ENCODE data around the gene GALNT16.

The GALNT16 gene

DNA sequence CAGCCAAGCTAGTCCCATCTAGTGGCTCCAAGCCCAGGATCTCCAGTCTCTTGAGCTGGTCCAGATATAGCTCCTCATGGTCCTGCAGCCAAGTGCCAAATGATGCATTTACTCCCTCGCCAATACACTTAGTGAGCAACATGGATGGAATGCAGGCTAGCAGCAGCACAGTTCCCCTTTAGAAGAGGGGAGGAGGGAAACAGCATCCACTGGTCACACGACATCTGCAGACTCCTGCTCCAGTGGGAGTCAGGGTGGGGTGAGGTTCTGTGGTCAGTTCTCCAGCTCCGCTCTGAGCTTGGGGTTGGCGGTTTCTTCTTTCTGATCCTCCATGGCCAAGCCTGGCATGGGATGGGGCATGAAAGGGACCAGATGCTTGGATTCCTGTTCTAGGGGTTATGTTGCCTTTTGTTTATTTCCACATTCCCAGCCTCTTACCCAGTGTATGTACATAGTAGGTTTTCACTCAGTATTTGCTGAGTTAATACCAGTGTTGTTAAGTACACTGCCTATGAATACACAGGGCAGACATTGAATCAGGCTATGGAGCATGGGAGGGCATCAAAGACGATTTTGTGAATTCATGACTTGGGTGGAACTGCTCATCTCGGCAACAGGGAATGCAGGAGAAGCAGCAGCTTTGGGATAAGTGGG lies 57.3 kb downstream of the GALNT16 start:
- DNase-seq: no peak

- DNase-seq: no peak
Measured at GRCh38 chr14:69317780-69318179, 57.8 kb downstream of the GALNT16 start.

DNA sequence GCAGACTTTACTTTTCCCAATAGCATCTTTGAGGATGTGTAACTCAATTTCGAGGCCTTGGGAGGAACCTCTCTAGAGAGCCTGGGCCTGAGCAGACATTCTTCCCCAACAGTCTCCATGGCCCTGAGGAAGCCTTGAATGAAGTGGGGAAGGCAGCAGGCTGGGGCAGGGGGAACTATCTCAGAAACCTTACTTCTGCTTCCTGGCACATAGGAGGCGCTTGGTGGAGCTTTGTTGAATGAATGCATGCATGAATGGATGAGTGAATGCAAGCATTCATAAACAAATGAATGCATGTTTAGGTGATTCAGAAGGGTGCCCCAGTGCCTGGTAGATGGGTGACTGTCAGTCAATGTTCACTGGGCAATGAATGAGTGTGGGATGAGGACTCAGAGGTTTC lies 58.3 kb downstream of the GALNT16 start:
- DNase-seq: no peak

- no peak for DNase-seq
Measured at GRCh38 chr14:69318901-69319475, 59.0 kb downstream of the GALNT16 start.

GRCh38 chr14:69319911-69320310 lies 60.0 kb downstream of the GALNT16 start:
- no peak for DNase-seq

- no peak for DNase-seq
Measured at GRCh38 chr14:69320581-69321365, 60.8 kb downstream of the GALNT16 start.

DNA sequence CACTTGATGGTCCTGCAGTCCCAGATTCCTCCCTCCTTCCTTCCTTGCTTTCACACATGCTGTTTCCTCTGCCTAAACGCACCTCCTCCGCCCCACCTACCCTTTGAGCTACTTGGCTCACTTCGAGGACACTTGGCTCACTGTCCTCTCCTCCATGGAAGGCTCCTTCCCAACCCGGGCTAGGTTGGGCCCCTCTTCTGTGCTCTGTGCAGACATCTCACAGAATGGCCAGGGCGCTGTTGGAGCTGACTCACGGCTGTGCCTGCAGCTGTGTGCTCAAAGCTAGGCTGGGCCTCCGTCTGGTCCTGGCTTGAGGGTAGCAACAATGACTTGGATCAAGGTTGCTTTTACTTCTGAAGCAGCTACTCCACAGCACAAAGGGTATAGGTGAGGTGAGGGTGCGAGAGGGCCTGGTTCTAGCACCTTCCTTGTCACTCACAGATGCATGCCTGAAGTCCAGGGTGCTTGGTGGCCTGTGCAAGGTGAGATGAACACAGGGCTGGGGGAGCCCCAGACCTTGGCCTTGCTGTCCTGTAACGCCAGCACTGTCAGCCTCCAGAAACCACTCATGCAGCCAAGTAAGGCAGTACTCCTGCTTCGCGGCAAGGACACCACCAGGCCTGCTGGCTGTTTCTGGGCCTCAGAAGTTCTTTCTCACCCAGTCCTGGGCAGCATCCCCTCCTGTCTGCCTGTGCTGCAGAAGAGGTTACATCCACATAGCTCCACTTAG lies 61.8 kb downstream of the GALNT16 start:
- DNase-seq: no peak

DNA sequence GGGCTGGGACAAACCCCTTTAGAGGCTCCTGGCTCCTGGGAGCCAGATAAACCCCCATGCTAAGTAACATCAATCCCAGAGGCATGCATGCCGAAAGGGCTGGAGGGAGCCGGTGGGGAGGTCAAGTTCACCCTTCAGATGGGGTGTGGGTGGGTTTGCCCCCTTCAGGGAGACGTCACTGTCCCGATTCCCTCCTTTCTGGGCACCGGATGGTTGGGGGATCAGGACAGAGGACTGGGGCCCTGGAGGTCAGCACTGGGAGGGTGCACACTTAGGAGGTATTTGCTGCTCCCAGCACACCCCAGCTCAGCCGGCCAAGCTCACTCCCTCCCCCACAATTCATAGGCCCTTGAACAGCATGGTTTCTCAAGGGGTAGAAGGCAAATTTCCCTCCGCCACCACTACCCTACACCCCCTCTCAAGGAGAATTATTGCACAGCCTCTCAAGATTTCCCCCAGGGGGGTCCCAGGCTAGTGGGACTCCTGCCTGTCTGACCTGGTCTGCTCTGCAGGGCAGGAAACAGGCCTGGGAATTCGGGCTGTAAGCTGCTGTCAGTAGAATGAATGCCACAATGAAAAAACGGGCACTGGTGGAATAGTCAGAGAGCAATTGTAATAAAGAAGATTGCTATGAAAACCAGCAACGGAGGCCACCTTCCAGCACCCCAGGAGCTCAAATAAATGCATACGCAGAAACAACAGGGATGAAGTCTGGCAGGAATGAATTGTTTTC lies 63.5 kb downstream of the GALNT16 start:
- no peak for DNase-seq

GRCh38 chr14:69323999-69324282 lies 64.0 kb downstream of the GALNT16 start:
- no peak for DNase-seq

DNA sequence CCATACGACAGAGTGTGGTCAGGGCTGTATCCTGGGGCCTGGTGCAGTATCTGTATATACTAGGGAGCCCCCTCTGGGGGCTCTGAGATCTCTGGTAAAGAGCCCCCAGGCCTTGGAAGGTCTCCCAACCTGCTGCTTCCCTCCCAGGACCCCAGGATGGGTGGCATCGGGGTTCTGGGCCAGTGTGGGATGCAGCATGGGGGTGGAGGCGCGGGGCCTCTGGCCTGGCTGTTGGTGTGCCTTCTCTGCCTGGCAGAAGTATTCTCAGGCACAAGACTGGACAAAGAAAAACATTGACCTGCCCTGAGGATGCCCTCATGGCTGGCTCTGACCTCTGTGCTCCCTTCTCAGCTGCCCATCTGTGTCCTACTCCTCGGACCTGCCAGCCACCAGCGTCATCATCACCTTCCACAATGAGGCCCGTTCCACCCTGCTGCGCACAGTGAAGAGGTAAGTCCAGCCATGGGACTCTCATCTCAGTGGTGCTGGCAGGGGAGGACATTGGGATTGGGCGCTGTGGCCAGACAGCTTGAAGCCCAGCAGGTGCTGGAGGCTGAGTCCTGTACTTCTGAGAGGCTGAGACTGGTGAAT lies 64.5 kb downstream of the GALNT16 start:
- no peak for DNase-seq

DNA sequence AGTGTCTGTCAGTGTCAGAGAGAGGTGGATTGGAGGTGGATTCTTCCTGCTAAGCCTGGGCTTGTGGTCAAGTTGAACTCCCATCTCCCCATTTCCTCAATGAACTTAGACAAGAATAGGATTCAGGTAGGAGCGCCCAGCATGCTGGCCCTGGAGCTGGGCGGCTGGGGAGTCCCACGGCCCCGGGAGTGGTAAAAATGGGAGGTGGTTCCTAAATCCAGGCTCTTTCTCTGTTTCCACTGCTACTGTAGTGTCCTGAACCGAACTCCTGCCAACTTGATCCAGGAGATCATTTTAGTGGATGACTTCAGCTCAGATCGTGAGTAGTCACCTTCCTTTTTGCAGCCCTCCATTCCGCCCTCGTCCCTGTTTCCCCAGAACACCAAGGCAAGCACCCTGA lies 65.1 kb downstream of the GALNT16 start:
- DNase-seq: no peak

- no peak for DNase-seq
Measured at GRCh38 chr14:69325646-69326265, 65.8 kb downstream of the GALNT16 start.

DNA sequence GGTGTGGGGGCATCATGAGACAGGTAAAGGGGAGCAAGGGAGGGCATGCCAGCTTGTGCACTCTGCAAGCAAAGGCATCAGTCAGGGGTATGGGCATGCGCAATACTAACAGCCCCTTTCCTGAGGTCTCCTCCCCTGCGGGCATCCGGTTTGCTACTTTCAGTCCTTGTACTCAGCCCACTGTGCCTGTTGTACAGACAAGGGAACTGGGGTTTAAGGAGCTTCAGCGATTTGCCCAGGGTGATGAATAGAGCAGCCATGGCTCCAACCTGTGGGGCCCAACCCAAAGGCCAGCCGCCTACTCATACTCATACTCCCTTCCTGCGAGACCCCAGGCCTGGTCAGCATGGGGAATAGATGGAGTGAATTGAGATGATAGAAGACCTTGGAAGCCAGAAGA lies 66.7 kb downstream of the GALNT16 start:
- no peak for DNase-seq

- no peak for DNase-seq
Measured at GRCh38 chr14:69327507-69327906, 67.5 kb downstream of the GALNT16 start.

DNA sequence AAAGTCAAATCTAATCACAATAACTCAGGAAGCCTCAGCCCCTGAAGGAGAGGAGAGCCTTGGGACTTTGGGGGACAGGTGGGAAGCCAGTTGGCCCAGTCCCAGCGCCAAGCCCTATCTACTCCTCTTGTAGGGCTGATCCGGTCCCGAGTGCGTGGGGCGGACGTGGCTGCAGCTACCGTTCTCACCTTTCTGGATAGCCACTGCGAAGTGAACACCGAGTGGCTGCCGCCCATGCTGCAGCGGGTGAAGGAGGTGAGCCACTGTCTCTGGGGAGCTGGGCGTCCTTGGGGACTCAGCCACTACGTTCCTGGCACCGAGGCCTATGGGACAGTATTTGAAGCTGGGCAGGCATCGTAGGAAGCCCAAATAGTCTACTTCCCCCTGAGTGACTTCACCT lies 68.4 kb downstream of the GALNT16 start:
- no peak for DNase-seq

- DNase-seq: no peak
Measured at GRCh38 chr14:69328765-69329164, 68.8 kb downstream of the GALNT16 start.

- no peak for DNase-seq
Measured at GRCh38 chr14:69331206-69331605, 71.2 kb downstream of the GALNT16 start.

DNA sequence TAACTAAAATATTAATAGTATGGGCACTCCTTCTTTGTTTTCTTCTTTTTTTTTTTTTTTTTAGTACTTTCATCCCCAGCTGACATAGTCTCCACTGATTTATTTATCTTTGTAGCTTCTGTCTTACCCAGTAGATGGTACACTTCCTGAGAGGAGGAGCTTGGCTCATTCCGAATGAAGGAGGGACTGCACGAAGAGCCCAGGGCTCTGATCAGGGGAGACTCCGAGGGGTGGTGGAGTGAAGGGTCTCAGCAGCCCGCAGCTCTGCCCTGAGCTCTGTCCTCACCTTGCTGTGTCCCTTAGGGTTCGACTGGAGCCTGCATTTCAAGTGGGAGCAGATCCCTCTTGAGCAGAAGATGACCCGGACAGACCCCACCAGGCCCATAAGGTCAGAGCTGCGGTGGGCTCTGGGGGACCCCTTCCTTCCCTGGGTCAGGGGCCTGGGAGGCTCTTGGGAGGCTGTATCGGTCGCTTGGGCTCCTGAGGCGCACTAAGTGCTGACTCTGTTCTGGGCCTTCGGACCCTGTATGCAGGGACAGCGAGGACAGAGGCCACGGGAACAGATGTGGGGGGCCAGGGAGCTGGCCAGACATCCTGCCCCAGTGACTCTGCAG lies 72.9 kb downstream of the GALNT16 start:
- no peak for DNase-seq

GRCh38 chr14:69333791-69334337 lies 73.9 kb downstream of the GALNT16 start:
- DNase-seq: no peak

DNA sequence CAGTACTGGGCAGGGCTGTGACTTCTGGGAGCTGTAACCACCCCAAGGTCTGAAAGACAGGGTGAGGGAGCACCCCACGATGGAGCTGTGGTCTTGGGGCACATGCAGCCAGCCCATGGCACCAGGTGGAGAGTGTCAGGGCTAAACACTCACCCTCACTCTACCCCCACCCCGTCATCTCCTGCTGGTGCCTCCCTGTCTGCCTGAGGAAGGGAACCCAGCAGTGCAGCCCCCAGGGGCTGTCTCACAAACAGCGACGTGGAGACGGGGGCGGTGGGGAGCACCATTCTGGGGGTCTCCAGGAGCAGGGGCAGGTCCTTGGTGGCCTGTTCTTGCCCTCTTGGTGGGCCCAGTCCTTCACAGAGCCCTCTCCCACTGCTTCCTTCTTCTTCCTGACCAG lies 74.6 kb downstream of the GALNT16 start:
- DNase-seq: no peak

- DNase-seq: no peak
Measured at GRCh38 chr14:69335371-69335771, 75.4 kb downstream of the GALNT16 start.
